ENCODE data around the gene NUDT16L1.

Gene NUDT16L1

DNA sequence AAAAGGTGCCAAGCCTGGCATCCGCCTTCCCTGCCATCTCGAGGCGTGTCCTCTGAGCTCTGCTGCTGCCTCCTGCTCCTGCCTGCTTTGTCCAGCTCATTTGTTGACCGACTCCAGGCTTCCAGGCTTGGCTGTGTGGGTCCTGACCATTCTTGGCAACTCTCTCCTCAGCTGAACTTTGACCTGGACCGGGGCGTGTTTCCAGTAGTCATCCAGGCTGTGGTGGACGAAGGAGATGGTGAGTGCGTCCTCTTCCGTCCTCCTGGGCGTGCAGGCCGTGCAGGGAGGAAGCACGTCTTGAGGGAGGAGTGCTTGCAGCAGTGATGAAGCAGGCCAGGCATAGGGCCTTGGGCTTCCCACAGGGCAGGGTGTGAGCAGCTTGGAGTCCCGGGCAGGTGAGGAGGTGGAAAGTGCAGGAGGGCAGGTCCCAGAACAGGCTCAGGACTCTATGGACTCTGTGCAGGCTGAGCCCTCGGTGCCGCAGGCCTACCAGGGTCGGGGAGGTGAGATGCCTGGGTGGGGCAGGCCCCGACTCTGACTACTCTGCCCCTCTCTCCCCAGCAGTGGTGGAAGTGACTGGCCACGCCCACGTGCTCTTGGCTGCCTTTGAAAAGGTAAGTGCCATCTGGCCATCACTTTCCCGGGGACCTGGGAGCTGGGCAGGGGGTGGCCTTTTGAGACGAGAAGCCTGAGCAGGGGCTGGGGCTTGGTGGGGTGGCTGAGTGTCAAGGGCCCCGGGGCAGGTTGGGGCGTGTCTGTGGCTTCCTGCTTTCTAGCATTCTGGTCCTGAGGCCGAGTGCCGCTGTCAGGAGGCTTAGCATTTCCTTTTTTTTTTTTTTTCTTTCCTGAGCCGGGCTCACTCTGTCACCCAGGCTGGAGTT is 28.6 kb upstream of the NUDT16L1 start:
- DNase-seq, result peak; percentile 92

DNA sequence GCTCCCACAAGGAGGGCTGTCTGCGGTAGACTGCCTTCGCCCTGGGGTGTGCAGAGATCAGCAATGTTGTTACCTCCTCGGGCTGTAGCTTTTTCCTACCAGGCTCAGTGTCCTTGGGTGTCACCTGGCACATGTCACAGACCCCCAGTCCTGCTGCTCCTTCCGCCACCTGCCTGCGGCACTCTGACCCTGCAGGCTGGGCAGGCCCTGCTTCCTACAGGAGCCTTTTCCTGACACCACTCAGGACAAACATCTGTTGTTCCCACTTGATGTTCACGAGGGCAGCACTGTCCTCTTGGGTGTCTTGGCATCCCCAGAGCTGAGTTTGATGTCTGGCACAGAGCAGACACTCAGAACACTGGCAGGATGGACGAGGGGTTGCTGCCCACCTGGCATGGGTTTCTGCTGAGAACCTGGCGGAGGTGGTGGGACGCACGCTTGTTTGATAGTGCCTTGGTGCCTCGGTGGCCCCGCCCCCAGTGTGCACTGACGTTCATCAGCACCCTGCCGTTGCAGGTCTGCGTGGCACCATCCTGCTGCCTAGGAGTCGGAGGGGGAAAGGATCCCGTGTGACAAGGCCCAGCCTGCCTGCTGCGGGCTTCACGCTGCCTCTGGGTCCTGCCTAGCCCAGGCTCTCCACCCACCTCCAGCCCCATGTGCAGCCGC is 26.7 kb upstream of the NUDT16L1 start:
- DNase-seq, result no peak

DNA sequence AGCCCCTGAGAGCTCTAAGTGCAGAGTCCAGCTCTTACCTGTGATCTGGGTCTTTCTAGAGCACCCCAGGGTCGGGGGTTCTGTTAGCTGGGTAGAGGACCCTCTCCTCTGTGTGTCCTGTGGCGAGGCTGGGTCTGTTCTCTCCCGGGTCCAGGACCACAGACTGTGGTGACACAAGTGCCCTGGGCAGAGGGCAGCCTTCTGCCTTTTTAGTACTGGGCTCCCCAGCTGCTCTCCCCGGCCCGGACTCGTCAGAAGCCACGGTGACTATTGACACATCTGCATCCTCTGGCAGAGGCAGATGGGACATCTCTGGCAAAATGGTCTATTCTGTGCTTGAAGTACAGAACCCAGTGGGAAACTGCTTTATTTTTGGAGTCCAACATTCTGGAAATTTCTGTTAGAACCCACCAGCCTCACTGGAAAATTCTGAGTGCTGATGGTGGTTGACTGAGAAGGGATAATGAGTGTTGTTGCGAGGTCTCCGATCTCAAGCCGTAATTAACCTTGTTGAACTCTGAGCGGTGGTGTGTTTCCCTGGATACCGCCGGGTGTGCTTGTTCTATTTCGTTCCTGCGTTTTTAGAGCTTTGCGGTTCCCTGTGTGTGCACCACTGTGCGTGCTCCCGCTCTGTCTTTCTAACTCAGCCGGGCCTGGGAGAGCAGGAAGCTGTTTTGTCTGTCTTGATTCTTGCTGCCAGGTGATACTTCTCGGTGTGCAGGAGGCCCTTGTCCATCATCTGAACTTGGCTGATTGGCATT is 26.0 kb upstream of the NUDT16L1 start:
- peak; percentile 41 for DNase-seq

DNA sequence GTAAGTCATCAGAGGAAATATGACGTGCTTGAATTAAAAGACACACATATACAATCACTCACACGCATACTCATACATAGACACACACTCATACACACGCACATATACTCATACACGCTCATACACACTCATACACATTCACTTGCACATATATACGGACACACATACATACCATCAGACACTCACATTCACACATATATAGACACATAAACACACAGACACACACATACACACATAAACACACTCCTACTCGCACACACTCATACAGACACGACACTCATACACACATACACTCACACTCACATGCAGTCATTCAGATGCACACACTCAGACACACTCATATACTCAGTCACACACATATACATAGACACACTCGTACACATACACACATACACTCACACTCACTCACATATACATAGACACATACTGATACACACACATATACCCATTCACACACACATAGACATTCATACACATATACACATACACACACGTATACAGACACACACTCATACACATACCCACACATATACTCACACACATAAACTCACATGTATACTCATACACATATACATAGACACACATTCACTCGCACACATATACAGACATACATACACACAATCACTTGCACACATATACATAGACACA is 24.9 kb upstream of the NUDT16L1 start:
- no peak for DNase-seq

- no peak for DNase-seq
These were observed 19.8 kb upstream of the NUDT16L1 start for GRCh38 chr16:4673387-4674046.

DNA sequence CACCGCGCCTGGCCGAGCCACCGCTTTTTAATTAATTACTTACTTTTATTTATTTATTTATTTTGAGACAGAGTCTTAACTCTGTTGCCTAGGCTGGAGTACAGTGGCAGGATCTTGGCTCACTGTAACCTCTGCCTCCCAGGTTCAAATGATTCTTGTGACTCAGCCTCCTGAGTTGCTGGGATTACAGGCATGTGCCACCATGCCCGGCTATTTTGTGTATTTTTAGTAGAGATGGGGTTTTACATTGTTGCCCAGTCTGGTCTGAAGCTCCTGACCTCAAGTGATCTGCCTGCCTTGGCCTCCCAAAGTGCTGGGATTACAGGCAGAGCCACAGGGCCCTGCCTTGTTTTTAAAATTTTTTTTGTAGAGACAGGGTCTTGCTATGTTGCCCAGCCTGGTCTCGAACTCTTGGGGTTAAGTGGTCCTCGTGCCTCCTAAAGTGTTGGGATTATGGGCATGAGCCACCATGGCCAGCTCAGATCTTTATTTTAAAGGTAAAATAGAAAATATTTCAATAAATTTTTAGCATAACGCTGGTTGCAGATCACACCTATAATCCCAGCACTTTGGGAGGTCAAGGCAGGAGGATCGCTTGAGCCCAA is 18.3 kb upstream of the NUDT16L1 start:
- no peak for DNase-seq

DNA sequence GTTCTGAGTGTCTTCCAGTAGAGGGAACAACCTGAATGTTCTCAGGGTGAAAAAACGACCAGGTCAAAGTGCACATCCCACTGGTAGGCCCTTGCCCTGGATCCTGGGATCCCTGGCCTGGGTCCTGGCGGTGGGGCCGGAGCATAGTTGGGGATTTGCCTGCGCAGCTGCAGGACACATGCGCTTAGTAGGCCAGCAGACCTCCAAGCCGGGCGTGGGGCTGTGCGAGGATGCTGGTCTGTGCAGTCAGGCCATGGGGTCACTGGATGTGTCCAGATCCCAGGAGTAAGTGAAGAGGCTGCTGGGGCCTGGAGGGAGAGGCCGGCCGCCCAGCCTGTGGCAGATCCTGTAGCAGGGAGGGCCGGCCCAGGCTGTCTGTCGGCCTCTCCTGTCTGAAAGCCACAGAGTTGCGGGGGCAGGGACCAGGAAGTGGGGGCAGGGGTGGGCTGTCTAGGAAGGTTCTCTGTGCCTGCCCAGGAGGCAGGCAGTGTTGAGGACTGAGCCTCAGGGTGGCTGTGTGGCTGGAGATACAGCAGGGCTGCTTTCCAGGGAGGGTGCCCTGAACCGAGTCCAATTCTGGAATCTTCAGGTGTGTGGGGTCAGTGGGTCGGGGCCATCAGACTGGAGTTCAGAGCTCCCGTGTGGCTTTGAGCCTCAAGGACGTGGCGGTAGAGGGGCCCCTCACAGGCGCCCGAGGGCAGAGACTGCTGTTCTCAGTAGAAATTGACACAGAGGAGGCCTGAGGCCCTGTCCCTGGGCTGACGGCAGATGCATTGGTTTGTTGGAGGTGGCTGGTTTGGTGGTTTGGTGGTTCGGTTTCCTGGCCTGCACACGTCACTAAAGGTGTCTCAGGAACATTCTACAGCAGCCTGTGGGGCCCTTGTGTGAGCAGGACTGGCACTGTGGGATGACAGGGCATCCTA is 17.2 kb upstream of the NUDT16L1 start:
- no peak for DNase-seq

GRCh38 chr16:4676831-4677230 is 16.5 kb upstream of the NUDT16L1 start:
- DNase-seq, result no peak

DNA sequence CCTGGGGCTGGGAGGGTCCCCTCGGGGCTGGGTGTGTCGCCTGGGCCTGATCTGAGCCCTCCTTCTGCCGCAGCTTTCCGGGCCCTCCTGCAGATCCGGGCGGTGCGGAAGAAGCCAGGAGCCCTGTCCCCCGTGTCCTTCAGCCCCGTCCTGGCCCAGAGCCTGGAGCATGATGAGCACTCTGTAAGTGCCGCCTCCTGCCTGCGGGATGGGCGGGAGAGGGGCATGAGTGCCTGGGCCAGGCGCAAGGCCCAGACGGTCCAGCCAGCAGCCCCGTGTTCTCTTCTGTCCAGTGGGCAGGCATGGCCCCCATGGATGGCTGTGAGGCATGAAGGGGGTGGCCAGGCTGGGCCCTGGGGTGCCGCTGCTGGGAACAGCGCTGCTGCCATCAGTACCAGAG is 16.0 kb upstream of the NUDT16L1 start:
- DNase-seq, result no peak

GRCh38 chr16:4677994-4678393 is 15.4 kb upstream of the NUDT16L1 start:
- no peak for DNase-seq

DNA sequence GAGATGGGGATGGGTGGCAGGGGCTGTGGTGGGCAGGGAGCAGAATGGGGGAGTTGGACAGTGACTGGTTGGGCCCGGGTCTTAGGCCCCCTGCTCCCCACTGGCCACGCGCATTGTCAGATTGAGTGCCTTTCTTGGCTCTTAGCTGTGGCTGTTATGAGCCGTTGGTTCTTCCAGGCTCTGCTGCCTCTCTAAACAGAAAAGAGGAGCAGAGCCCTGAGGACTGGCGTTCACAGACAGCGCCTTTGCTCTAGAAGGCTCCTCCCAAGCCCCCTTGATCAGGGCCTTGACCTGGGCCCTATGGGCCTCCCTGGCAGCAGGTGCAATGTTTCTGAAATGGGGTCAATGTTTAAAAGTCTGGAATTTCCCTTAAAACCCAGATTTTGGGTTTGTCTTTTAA is 14.8 kb upstream of the NUDT16L1 start:
- DNase-seq, result peak; percentile 20

- DNase-seq, result peak; percentile 63
These were observed 14.1 kb upstream of the NUDT16L1 start for GRCh38 chr16:4679156-4679849.

DNA sequence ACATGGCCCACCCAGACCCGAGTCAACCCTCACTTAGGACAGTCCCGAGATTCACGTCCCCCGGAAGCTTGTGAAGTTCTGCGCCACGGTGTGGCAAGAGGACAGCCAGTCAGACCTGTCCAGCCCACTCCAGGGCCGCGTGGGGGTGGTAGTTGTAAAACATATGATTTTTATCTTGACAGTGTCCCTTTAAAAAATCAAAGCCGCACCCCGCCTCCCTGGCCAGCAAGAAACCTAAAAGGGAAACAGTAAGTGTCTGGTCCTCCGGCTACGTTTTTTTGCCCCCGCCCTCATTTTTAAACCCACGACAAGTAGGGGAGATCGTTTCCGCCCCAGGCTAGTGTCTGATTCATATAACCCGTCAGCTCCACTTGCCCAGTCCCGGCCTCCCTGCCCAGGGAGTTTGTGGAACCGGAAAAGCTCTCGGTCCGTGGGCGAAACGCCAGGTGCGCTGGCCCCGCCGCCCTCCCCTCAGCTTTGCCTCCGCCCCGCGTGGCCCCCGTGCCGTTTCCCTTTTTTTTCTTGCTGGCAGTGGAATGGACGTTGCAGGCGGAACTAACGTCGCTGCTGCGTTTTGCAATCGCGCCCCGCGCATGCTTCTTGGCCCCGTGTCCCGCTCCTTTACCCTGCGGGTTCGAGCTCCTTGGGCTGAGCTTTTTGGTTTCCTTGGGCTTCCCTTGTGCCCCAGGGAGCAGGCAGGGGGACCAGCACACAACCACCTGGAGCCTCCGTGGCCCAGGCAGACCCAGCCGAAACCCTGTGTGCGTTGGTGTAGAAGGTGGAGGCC is 13.3 kb upstream of the NUDT16L1 start:
- peak; percentile 63 for DNase-seq

- no peak for DNase-seq
These were observed 12.5 kb upstream of the NUDT16L1 start for GRCh38 chr16:4680673-4681470.

DNA sequence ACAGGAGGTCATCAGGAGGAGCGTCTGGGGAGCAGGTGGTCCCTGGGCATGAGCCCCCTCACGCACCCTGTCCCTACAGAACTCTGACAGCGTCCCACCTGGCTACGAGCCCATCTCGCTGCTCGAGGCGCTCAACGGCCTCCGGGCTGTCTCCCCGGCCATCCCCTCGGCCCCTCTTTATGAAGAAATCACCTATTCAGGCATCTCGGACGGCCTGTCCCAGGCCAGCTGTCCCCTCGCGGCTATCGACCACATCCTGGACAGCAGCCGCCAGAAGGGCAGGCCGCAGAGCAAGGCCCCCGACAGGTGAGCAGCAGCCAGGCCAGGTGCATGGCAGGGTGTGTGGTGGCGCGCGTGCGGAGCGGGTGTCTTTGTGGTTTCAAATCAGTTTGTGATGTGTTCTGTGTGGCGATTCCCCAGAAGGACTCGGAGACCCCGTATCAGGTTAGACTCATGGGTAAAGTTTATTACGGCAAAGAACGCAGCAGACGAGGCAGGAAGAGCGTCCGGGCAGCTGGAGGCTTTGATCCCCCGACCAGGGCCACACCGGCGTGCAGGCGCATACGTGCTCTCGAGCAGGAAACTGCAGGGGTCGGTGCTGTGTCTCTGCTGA is 11.8 kb upstream of the NUDT16L1 start:
- DNase-seq, result no peak

- DNase-seq, result no peak
These were observed 11.2 kb upstream of the NUDT16L1 start for GRCh38 chr16:4682084-4682591.

DNA sequence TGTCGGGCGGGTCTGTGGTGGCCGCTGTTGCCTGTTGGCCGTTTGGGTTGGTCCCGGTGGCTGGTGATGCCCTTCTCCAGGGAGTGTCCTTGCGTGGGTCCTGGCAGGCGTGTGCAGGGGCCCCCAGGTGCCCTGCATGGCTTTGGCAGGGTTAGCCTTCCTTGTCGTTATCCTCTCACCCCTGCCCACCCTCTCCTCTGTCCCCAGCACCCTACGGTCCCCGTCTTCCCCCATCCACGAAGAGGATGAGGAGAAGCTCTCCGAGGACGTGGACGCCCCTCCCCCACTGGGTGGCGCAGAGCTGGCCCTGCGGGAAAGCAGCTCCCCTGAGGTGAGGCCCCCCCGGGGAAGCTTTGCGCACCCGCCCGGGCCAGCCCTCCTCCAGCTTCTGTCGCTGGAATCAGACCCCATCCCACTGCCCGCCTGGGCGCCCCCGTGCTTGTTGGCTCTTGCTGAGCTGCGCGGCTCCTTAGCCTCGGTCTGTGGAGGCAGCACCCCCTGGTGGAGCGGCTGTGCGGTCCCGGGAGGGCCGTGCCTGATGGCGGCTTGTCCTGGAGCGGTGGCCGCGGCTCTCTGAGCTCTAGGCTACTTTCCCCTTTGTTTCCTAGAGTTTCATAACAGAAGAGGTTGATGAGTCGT is 10.6 kb upstream of the NUDT16L1 start:
- DNase-seq, result peak; percentile 37
